AG08396 (cell line): ENCODE measurements around the gene DAAM1.

ENCODE experiments used
- DNase-seq: peaks from one replicate; pipeline ENCODE4 v3.0.0; 2012; ENCODE audit warnings: low spot score, mixed read lengths

Gene DAAM1

DNA sequence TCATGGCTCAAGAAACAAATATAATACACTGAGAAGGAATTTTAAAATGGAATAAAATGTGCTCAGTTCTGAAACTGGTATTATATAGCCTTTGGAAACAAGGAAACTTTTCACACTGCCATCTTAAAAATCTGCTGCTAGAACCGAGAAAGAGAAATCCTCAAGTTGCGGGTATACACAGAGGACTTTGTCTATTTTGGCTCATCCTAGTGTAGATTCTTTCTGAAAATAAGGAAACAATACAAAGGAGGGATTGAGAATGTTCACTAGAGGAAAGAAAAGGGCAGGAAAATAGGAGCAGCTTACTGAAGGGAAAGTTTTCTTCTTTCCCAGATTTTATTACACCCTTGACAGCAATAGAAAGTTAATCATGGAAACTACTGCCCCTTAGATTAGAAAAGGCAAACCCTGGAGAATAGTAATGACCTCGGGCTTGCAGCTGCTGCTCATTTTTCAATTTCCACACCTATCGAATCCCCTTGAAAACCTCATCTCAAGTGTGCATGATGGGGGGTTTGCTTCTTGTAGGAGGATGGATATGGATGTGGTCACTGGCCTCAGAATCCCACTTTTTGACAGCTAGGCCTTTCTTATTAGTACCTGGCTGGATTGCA is 104.6 kb downstream of the DAAM1 start:
- DNase-seq: no peak

DNA sequence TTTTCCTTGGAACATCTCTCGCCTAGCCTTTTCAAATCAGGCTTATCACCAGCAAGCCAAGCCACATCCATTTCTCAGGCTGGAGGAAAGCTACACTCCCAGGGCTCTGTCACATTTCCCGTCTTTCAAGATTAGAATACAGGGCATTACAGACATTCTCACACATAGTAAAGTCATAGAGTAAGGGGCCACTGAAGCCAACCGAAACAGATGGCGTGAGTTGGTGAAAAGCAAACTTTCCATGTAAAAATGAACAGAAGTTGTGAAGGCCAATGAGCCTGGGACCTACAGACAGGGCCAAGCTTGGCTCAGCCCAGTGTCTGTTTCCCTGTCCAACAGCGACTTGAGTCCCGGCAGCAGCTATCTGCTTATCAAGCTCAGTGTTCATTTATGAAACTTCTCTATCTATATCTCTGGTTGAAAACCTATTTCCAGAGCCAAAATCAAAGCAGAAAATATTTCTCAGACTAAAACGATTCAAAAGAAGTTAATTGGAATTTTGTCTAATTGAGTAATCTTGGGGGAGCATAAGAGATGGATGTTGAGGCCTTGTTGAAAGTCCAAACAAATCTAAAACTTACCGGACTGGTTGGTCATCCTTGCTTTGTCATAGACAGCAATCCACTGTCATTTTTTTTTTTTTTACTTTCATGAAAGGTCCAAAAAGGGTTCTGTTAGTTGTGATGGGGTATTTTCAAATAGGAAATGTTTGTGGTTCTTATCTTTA is 105.6 kb downstream of the DAAM1 start:
- no peak for DNase-seq

DNA sequence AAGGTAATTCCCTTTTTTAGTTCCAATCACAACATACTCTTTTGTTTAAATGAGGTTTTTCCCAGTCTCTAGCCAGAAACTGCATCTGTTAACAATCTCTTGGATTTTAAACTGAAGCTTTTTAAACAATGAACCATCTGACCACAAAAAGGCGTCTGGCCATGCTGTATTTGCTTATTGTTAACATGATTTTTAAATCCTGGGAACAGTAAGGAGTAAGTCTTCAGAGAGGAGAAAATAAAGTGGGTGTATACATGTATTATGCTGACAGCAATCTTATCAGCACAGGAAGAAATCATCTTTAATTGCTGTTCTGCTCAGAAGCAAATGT is 106.2 kb downstream of the DAAM1 start:
- DNase-seq: no peak

GRCh38 chr14:59295951-59296350 is 107.5 kb downstream of the DAAM1 start:
- no peak for DNase-seq

DNA sequence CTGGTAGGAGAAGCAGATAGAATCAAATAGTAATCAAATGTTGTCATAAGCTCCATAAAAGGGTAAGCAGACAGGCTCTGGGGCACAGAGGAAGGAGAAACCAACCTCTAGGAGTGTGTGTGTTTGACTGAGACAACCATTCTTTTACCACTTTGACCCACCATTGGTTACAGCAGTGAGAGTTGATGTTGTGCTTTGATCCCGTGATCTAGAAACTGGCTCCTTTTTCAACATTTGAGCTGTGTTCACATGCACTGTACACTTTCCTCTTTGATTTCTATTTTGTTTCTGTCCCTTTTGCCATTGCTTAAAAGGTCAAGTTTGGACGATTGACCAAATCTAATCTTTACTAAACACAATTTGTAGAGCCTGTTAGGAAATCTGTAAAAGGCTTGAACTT is 108.0 kb downstream of the DAAM1 start:
- DNase-seq: no peak

DNA sequence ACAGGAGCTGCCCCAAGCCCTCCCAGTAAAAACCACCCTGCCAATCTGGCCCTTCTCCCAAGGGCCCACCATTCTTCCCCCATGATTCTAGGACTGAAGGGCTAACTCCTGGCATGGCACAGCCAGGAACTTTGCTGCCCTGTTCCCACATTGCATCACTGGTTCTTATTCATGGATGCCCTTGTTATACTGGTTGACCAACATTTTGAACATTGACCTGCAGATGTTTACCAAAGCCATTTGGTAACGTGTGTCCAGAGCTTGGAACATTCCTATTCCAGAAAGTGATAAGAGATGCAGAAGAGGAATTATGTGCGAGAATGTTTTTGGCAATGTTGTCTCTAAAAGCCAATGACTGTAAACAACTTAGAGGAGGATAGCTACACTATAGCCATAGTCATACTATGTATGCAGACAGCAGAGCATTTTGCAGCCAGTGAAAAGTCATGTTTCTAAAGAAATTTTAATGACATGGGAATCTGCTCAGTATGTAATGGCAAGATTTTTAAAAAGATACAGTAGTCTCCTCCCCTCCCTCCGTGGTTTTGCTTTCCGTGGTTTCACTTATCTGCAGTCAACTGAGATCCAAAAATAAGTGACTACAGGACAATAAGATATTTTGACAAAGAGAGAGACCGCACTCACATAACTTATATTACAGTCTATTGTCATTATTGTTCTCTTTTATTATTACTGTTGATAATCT is 108.8 kb downstream of the DAAM1 start:
- DNase-seq: no peak

DNA sequence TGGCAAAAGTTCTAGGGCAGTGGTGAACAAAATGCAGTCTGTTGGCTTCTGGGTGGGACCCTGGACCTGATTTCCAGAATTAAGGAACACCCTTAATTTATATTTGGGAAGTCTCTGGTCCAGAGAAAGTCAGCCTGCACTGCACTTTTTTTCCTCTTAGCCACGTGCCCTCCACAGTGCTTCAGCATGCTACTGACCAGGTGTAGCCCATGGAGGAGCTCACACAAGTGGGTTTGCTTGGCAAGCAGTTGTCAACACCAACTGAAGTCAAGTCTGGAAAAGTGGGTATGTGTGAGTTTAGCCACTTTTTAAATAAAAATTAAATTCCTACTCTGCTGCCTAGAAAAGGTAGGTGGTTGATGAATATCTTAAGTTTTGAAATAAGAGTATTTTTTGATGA is 111.3 kb downstream of the DAAM1 start:
- DNase-seq: no peak

- DNase-seq: no peak
Measured at GRCh38 chr14:59301354-59301753, 112.9 kb downstream of the DAAM1 start.

GRCh38 chr14:59302313-59302712 is 113.8 kb downstream of the DAAM1 start:
- no peak for DNase-seq

GRCh38 chr14:59303216-59303615 is 114.7 kb downstream of the DAAM1 start:
- DNase-seq: no peak

DNA sequence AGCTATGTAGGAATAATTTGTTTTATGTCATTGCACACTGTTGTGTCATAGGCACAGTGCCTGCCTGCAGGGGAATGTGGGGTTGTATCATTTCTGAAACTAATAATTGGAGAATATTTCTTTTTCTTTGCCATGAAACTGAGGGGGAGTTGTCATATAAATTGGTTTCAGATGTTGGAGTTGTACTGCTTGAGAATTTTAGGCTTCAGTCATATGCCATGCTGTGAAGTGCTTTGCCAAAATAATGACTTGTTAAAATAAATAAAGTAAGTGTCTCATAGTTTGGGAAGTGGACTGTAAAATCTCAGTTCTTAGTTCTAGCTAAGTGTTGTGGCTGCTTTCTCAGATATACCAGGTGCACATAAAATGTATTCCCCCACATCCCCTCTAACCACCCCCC is 116.8 kb downstream of the DAAM1 start:
- DNase-seq: no peak

DNA sequence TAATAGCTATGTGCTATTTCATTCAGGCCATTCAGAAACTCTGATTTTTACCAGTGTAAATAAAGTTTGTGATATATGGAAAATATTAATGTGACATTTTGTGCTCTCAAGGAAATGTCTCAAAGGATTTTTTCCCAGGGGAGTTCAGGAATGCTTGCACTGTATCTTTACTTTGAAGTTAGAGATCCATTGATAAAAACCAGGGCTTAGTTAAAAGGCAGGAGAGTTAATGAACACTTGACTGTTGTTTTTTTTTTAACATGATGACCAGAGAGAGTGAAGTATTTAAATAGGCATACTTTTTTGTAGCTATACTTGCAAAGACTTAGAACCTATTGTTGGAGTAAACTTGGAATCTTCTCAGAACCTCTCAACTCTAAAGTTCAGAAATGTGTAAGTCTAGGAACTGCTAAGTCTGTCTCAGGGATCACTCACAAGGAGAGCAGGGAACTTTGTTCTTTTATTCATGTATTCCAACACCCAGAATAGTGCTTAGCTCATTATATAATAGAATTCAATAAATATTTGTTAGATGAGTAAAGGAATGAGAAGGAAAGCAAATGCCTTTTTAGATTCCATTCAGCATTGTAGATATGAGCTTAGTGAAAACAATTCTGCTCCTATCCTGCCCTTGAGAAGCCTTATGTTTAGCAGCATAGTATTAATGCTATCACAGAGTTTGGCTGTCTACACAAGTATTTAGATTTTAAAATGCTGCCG is 117.5 kb downstream of the DAAM1 start:
- DNase-seq: no peak

DNA sequence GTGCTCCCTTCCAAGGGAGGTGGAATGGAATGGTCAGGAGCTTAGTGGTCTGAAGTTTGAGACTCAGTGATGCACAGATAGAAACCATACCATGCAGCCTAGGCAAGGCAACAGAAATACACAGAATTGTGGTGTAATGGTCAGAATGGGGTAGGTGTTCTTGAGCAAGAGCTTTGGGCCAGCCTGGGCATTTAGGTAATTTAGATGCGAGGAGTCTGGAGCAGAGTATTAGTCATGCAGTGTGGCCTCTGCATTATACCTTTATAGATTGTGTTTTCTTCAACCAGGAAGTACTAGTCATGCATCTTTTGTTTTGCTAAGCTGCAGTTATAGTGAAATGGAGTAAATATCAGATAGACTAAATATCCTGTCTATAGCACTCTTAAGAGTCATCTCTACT is 118.3 kb downstream of the DAAM1 start:
- DNase-seq: no peak

- no peak for DNase-seq
Measured at GRCh38 chr14:59308086-59308485, 119.6 kb downstream of the DAAM1 start.

DNA sequence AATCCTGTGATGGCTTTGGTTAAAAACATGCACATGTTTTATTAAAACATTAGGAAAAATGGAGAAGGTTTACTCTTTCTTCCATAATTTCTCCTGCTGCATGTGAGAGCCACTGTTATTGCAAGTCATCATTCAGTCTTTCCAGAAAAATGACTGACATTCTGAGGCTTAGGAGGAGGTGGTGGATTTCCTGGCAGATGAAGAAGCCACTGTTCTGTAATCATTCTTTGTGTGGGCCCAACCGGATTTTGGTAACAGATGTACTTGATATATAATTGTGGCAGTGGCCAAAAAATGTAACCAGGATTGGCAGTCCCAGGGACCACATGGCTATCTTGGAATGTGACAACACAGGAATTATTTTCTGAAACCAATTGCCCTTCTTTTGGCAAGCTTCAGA is 120.2 kb downstream of the DAAM1 start:
- no peak for DNase-seq

DNA sequence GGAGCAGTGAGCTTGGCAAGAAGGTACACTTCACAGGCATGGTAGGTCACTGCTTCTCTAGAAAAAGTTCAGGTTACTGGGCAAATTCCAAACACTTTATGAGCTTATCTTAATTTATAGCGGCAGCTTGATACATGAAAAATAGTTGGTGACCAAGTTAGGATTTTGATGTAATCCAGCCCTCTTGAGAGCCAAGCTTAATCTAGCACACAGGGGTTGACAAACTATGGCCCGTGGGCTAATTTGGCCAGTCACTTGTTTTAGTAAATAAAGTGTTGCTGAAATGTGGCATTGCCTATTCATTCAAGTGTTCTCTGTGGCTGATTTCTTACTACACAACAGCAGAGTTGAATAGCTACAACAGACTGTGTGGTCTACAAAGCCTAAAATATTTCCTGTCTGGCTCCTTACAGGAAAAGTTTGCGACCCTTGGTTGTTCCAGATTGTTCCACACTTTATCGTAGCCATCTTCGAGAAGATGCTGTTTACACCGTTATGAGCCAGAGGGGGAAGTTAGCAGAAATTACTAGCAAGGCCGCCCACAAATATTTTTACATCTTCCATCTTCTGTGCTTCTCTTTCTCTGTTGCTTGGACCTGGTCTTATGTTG is 120.9 kb downstream of the DAAM1 start:
- DNase-seq: no peak

DNA sequence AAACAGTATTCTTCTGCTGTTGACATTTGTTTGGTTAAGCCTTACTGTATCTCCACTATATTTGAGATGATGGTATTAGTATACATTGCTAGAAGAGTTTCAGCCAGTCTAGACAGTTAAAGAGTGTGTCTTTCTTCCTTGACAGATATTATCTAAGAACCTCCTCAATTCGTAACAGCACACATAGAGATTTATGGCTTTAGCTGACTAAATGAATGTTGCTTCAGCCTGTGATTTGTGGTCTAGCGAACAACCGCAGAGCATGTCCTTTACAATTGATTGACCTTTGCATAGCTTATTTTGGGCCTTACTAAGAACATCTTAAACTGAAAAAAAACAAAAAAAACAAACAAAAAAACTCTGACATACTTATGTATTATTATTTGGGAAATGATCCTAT is 122.2 kb downstream of the DAAM1 start:
- no peak for DNase-seq

DNA sequence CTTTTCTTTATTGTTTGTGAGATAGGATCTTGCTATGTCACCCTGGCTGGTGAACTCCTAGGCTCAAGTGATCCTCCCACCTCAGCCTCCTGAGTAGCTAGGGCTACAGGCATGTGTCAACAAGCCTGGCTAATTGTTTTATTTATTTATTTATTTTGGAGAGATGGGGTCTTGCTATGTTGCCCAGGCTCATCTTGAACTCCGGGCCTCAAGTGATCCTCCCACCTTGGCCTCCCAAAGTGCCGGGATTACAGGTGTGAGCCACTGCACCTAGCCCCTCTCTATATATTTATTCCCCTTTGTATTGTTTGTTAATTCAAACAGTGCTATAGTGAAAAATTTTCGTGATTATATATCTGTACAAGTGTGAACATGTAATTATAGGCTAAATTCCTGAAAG is 123.3 kb downstream of the DAAM1 start:
- no peak for DNase-seq

GRCh38 chr14:59313144-59313651 is 124.7 kb downstream of the DAAM1 start:
- DNase-seq: no peak

DNA sequence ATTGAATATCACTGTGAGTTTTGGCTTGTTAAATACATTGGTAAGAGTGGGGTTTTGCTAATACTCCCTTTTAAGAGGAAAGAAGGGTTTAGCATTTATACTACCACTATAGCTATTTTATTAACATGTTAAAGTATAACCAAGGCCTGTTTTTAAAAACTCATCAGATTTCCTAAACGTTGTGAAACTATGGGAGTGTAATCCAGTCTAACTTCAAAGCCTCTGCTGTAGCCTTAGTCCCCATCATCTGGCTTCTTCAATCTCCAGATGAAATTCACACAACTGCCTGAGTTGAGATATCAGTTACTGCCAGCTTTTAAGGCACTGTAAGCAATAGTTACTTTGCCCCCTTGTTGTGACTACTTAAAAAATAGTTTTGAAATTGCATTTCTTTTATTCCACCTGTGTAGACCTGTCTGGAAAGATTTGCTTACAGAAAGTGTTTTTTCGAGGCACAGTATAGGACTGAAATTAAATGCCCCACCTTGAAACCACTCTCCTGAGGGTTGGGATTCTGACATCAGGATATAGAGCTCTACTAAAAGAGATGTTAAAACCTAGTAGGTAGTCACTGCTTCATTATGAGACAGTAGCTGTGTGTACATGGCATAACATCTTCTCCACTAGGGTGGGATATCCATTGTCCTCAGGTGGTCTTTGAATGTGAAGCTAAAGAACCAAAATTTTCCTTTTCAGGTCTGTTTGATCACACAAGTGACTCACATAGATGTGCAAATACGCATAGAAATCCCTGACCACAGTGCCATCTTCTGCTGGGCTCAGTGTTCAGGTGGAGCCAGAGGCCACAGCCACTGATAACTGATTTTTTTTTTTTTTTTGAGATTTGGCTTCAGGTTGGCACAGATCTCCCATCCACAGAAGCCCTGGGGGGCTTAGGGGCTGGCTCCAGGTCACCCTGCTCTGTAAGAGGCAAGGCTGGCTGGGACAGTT is 125.5 kb downstream of the DAAM1 start:
- no peak for DNase-seq

DNA sequence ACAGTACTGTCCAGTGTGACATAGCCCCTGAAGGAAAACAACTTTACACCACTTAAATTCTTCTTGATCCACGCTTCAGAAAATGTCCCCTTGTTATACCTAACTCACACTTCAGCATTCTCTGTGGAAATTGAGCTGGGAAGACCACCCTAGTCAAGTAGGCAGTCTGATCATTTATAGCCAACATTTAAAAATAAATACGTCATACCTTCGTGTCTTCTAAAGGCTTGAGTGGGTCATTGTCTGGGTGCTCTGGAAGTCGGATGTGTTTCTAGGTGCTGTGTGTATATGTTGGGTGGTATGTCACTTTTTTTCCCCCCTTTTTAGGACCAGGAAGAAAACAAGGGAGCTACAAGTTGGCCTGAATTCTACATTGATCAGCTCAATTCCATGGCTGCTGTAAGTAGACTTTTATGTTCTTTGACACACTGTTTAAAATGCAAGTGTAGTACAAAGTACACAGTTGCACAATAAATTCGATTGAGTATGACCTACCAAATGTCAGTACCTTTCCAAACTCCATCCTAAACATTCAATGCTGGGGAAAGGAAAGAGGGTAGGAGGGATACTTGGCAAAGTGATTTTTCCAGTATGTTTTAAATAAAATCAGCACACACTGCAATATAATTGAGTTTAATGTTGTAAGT is 126.6 kb downstream of the DAAM1 start:
- no peak for DNase-seq
